KBM-7 (cell line): ENCODE data around the gene RXRA.

Source experiments
- DNase-seq: peaks from one replicate; pipeline ENCODE4 v3.0.0-alpha.2; 2015
- in situ Hi-C: fragments of 300-500 bp; cut with MboI; formaldehyde crosslinking; loops from 2 replicates; pipeline ENCODE4 v1.14.3; 2020; ENCODE audit warnings: low sequenced_read_pairs, low pct_unique_long_range_greater_than_20kb, mixed read lengths

The RXRA gene

GRCh38 chr9:134320868-134321471 lies 5.3 kb upstream of the RXRA start:
- in situ Hi-C loops = no loop called here
- no peak for DNase-seq

DNA sequence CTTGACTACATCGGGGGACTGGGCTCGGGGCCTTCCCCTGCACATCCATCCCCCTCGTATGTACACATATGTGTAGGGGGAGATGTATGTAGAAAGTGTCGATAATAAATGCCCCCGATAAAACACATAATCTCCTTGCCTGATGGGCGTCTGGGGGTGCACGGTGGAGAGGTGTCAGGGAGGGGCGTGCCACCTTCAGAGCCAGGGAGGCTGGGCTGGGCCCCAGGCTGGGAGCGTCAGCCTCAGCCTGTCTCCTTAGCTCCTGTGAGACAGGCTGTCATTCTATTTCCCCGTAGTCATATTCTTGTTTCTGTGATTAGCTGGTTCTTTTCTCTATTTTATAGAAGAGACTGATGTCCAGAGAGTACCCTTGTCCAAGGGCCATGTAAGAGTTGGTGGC lies 4.7 kb upstream of the RXRA start:
- DNase-seq = no peak
- in situ Hi-C loops = no loop called here

- DNase-seq = no peak
- in situ Hi-C loops = no loop called here
Measured at GRCh38 chr9:134321946-134322741, 4.1 kb upstream of the RXRA start.

DNA sequence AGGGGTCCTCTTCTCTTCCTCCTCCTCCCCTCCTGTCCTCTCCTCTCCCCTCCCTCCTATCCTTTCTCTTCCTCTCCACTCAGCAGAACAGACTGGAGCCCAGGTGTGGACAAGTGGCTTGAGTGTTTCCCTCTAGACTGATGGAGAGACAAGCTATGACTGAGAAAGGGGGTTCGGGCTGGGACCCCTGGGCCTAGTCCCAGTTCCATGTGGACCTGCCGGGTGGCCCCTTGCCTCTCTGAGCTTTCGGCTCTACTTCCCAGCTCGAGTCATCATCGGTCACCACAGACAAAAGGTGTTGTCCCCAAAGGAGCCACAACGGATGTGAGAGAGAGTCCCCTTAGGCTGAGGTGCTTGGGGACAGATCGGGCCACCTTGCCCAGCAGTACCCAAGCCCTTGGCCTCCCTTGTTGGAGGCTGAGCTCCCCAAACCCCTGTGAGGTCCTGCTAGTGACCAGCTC lies 3.4 kb upstream of the RXRA start:
- in situ Hi-C loops = no loop called here

DNA sequence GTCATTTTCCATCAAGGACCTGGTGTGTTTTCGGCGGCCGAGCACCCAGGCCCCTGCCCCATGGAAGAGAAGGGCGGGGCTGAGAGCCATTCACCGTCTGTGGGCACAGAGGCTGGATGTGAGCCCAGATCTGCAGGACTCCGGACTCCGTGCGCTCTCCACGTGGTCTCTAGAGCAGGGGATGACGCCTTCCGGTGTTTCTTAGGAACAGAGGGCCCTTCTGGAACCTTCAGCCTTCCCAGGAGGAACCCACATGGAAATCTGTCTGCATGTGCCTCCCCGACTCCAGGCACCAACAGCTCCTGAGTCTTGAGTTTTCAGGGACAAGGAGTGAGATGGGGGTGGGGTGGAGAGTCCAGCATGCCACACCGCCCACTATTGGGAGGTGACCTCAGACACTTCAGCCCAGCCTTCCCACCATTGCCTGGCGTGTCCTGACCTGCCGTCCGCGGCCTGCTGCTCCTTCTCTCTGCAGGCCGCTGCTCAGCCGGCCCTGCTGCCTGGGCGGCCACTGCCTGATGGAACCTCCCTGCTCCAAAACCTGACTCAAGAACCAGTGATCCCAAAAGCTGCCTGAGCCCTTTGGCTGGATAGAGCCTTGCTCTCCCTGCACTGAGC lies 2.4 kb upstream of the RXRA start:
- in situ Hi-C loops = no loop called here
- no peak for DNase-seq

More for the DNA sequence above, 3.4 kb upstream of the RXRA start:
- DNase-seq = no peak

- no peak for DNase-seq
- in situ Hi-C loops = no loop called here
Measured at GRCh38 chr9:134324359-134325095, 1.7 kb upstream of the RXRA start.

GRCh38 chr9:134325096-134325812 lies 1.0 kb upstream of the RXRA start:
- in situ Hi-C loops = no loop called here
- DNase-seq = no peak

DNA sequence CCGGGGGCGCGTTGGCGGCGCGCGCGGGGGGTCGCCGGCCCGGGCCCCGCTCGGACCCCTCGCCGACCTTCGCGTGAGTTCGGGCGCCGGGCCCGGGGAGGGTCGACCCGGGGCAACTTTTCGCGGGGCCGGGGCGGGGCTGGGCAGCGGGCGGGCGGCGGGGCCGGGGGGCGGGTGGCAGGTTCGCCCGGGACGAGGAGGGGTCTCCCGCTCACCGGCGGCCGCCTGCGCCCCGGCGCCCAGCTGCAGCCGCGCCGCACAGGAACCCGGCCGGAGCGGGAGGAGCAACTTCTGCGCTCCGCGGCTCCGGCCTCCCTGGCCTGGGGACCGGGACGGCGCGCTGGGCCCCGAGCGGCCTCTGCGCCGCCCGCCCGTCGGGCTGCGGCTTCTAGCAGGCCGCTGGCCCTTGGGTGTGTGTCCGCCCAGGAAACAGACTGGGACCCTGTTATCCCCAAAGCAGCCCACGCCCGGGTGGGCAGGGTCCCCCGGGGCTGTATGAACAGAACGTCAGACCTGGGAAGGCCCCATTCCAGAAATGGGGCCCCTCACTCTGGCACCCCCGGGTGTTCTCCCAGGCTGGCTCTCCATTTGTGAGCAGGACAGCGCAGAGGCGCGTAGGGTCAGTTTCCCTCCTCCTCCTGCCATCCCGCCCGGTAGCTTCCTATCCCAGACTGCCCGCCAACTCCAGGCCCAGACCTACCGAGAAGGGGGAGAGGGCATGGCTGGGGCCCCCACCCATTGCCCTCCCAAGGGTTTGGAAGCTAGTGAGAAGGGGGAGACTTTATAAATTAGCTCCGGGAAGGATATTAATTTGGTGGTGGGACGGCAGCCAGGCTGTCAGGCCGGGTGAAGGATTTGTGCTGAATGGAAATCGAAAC lies 708 bp downstream of the RXRA start:
- DNase-seq = peak; percentile 31
- in situ Hi-C loops = no loop called here

DNA sequence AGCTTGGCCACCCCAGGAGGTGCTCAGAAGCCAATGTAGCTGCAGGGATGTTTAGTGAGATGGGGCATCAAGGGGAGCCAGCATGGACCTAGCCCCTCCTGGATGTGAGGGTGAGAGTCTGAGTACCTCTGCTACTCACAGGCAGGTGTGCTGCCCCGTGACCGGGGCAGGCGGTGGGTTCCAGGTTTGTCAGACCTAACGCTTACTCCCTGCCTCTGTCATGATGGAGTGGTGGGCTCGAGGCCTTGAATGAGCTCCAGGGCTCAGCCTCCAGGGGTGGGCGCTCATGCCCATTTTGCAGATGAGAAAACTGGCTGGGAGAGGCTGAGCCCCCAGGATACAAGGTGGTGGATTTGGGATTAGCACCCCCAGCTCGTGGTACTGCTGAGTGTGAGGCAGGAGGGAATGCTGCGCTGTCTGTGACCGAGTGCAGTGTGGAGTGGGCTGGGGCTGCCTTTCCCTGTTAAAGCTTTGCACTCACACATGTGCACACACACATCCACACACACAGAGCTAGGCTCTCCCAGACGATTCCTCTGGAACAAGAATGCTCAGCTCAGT lies 1.5 kb downstream of the RXRA start:
- in situ Hi-C loops = no loop called here
- DNase-seq = no peak

GRCh38 chr9:134328341-134328840 lies 2.1 kb downstream of the RXRA start:
- in situ Hi-C loops = no loop called here

GRCh38 chr9:134328841-134329575 lies 2.8 kb downstream of the RXRA start:
- in situ Hi-C loops = no loop called here
- DNase-seq = no peak

More at GRCh38 chr9:134328341-134328840, 2.1 kb downstream of the RXRA start:
- DNase-seq = no peak

GRCh38 chr9:134329576-134329855 lies 3.3 kb downstream of the RXRA start:
- in situ Hi-C loops = no loop called here

DNA sequence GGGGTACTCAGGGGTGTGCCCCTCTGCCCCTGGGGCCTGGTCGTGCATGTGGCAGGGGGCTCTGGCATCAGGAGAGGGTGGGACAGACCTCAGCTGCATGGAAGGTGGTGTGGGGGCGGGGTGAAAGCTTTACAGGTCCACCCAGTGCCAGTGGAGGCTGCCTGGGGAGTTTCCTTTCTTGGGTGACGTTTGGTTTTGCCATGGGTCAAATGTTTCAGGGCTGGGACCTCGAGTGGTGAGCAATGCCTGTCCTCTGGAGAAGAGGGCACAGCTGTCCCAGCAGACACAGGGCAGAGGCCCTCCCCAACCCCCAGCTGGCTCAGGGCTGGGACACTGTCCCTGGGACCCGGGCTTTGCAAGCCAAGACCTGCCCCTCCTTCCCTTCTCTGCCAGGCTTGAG lies 3.6 kb downstream of the RXRA start:
- no peak for DNase-seq
- in situ Hi-C loops = no loop called here

More at GRCh38 chr9:134329576-134329855, 3.3 kb downstream of the RXRA start:
- DNase-seq = no peak

DNA sequence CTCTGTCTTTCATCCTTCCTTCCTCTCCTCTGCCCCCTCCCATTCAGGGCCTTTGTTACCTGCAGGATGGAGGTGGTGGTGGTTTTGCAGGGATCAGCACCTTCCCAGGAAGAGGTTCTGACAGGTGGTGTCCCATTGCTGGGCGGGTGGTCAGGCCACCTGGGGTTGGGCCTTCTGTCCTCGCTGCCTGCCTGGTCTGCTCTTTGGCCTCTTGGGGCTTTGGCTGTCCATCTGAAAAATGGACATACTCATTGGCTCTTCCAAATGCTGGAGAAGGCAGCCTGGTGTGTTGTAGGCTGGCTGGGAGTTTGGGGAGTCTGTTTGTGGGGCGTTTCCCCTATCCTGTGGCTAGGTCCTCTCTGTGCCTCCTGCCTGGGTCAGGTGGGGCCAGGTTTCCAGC lies 4.3 kb downstream of the RXRA start:
- DNase-seq = no peak
- in situ Hi-C loops = no loop called here

- in situ Hi-C loops = no loop called here
- no peak for DNase-seq
Measured at GRCh38 chr9:134331186-134332025, 5.2 kb downstream of the RXRA start.

GRCh38 chr9:134332266-134332665 lies 6.0 kb downstream of the RXRA start:
- DNase-seq = no peak
- in situ Hi-C loops = no loop called here
